ENCODE measurements around the gene ASTN2.

Gene ASTN2

GRCh38 chr9:116774421-116775180 is 640.3 kb downstream of the ASTN2 start:
- in situ Hi-C loops (cut with MboI; ENCODE audit: low sequenced_read_pairs) = no loop called here

GRCh38 chr9:116767219-116767618 is 647.6 kb downstream of the ASTN2 start:
- in situ Hi-C loops (cut with MboI; ENCODE audit: low sequenced_read_pairs) = no loop called here

- in situ Hi-C loops (cut with MboI; ENCODE audit: low sequenced_read_pairs) = no loop called here
Measured at GRCh38 chr9:116765011-116765410, 649.8 kb downstream of the ASTN2 start.

- in situ Hi-C loops (cut with MboI; ENCODE audit: low sequenced_read_pairs) = no loop called here
Measured at GRCh38 chr9:116763770-116764169, 651.1 kb downstream of the ASTN2 start.

GRCh38 chr9:116760636-116761035 is 654.2 kb downstream of the ASTN2 start:
- in situ Hi-C loops (cut with MboI; ENCODE audit: low sequenced_read_pairs) = no loop called here

GRCh38 chr9:116757030-116757429 is 657.8 kb downstream of the ASTN2 start:
- in situ Hi-C loops (cut with MboI; ENCODE audit: low sequenced_read_pairs) = no loop called here

GRCh38 chr9:116753389-116753788 is 661.5 kb downstream of the ASTN2 start:
- in situ Hi-C loops (cut with MboI; ENCODE audit: low sequenced_read_pairs) = no loop called here

- in situ Hi-C loops (cut with MboI; ENCODE audit: low sequenced_read_pairs) = no loop called here
Measured at GRCh38 chr9:116750510-116750909, 664.3 kb downstream of the ASTN2 start.

- in situ Hi-C loops (cut with MboI; ENCODE audit: low sequenced_read_pairs) = no loop called here
Measured at GRCh38 chr9:116749772-116750171, 665.1 kb downstream of the ASTN2 start.

GRCh38 chr9:116749176-116749575 is 665.7 kb downstream of the ASTN2 start:
- in situ Hi-C loops (cut with MboI; ENCODE audit: low sequenced_read_pairs) = no loop called here

- in situ Hi-C loops (cut with MboI; ENCODE audit: low sequenced_read_pairs) = no loop called here
Measured at GRCh38 chr9:116741742-116742141, 673.1 kb downstream of the ASTN2 start.

GRCh38 chr9:116741086-116741740 is 673.6 kb downstream of the ASTN2 start:
- in situ Hi-C loops (cut with MboI; ENCODE audit: low sequenced_read_pairs) = no loop called here

GRCh38 chr9:116737152-116737546 is 677.7 kb downstream of the ASTN2 start:
- in situ Hi-C loops (cut with MboI; ENCODE audit: low sequenced_read_pairs) = no loop called here

- in situ Hi-C loops (cut with MboI; ENCODE audit: low sequenced_read_pairs) = no loop called here
Measured at GRCh38 chr9:116736399-116737151, 678.3 kb downstream of the ASTN2 start.

GRCh38 chr9:116733010-116733641 is 681.7 kb downstream of the ASTN2 start:
- in situ Hi-C loops (cut with MboI; ENCODE audit: low sequenced_read_pairs) = no loop called here

GRCh38 chr9:116726602-116727001 is 688.3 kb downstream of the ASTN2 start:
- in situ Hi-C loops (cut with MboI; ENCODE audit: low sequenced_read_pairs) = no loop called here

- in situ Hi-C loops (cut with MboI; ENCODE audit: low sequenced_read_pairs) = no loop called here
Measured at GRCh38 chr9:116724123-116724522, 690.7 kb downstream of the ASTN2 start.

GRCh38 chr9:116721944-116722343 is 692.9 kb downstream of the ASTN2 start:
- in situ Hi-C loops (cut with MboI; ENCODE audit: low sequenced_read_pairs) = no loop called here

GRCh38 chr9:116721411-116721810 is 693.4 kb downstream of the ASTN2 start:
- in situ Hi-C loops (cut with MboI; ENCODE audit: low sequenced_read_pairs) = no loop called here

GRCh38 chr9:116720111-116720510 is 694.7 kb downstream of the ASTN2 start:
- in situ Hi-C loops (cut with MboI; ENCODE audit: low sequenced_read_pairs) = no loop called here

- in situ Hi-C loops (cut with MboI; ENCODE audit: low sequenced_read_pairs) = no loop called here
Measured at GRCh38 chr9:116718111-116718510, 696.7 kb downstream of the ASTN2 start.
